Muscle of arm (tissue), 12 donors: ENCODE data around the gene PCDHGA6. TPM values are rescaled to one million over a fixed set of nuclear protein-coding genes. Genes with fewer than 3 reads are reported as not detected.
"Not testable (repeated sequence)": the region's sequence is repeated elsewhere in the genome, so short reads cannot be mapped to it uniquely, and the experiment has no call there.

Experiments used
- DNase-seq: peaks from one replicate; pipeline ENCODE4 v3.0.0-alpha.2; 2013
- polyA plus RNA-seq, 12 donors: library from polyadenylated mRNA; unstranded; fragments of 120-200 nt; gene quantifications; one replicate each; pipeline ENCODE4 v1.2.1, GENCODE V29; 2013; ENCODE audit not compliant: insufficient read length in 12 of 12

The PCDHGA6 gene
- polyA plus RNA-seq, 12 donors, result 2.5 to 5.4 (median 3.5) TPM; not detected in 2

GRCh38 chr5:141355641-141356040 lies 18.1 kb upstream of the PCDHGA6 start:
- no peak for DNase-seq

- no peak for DNase-seq
These were observed 17.6 kb upstream of the PCDHGA6 start for GRCh38 chr5:141356133-141356532.

- DNase-seq, result no peak
These were observed 16.7 kb upstream of the PCDHGA6 start for GRCh38 chr5:141356950-141357349.

- no peak for DNase-seq
These were observed 13.8 kb upstream of the PCDHGA6 start, which contains the start of gene PCDHGB2 for GRCh38 chr5:141359790-141360426. Gene PCDHGB2 (plus strand): TSS chr5:141359994. CDS start chr5:141360136, 142 bp downstream.

GRCh38 chr5:141360685-141361084 lies 13.0 kb upstream of the PCDHGA6 start:
- no peak for DNase-seq

- DNase-seq, result no peak
These were observed 11.0 kb upstream of the PCDHGA6 start for GRCh38 chr5:141362719-141363118.

- DNase-seq, result no peak
These were observed 9.6 kb upstream of the PCDHGA6 start, which contains the start of gene PCDHGA5 for GRCh38 chr5:141363952-141364660. Gene PCDHGA5 (plus strand): TSS chr5:141364162. CDS start chr5:141364331, 169 bp downstream.

- no peak for DNase-seq
These were observed 7.4 kb upstream of the PCDHGA6 start for GRCh38 chr5:141366016-141366896.

- DNase-seq, result no peak
These were observed 3.5 kb upstream of the PCDHGA6 start, which contains the start of gene PCDHGB3 for GRCh38 chr5:141369994-141370848. Gene PCDHGB3 (plus strand): TSS chr5:141370242. CDS start chr5:141370395, 153 bp downstream.

- DNase-seq, result no peak
These were observed 1.9 kb upstream of the PCDHGA6 start for GRCh38 chr5:141371572-141372475.

GRCh38 chr5:141374627-141375026 lies 936 bp downstream of the PCDHGA6 start:
- DNase-seq, result no peak

GRCh38 chr5:141375444-141376155 lies 1.9 kb downstream of the PCDHGA6 start:
- DNase-seq, result not testable (repeated sequence)

- no peak for DNase-seq
These were observed 9.0 kb downstream of the PCDHGA6 start, which contains the start of gene PCDHGA7 for GRCh38 chr5:141382469-141383294. Gene PCDHGA7 (plus strand): TSS chr5:141382742. CDS start chr5:141382900, 158 bp downstream.

- no peak for DNase-seq
These were observed 9.7 kb downstream of the PCDHGA6 start for GRCh38 chr5:141383345-141383744.

- no peak for DNase-seq
These were observed 11.0 kb downstream of the PCDHGA6 start for GRCh38 chr5:141384471-141385267.

- DNase-seq, result not testable (repeated sequence)
These were observed 14.0 kb downstream of the PCDHGA6 start, which contains the start of gene PCDHGB4 for GRCh38 chr5:141387557-141388311. Gene PCDHGB4 (plus strand): TSS chr5:141387698. CDS start chr5:141387885, 187 bp downstream.
